Vagina (tissue), 2 donors: ENCODE measurements around the gene YAF2. TPM values are rescaled to one million over a fixed set of nuclear protein-coding genes. Genes with fewer than 3 reads are reported as not detected.

ENCODE experiments used
- DNase-seq, 2 donors: peaks; one replicate each; pipeline ENCODE4 v3.0.0-alpha.2; 2017; ENCODE audit errors: extremely low spot score in 2 of 2
- H3K27ac ChIP-seq: fragments of 200-600 bp; sonication (generic); one replicate; pipeline ENCODE4 v1.5.1; 2019
- H3K27me3 ChIP-seq: fragments of 200-600 bp; sonication (generic); one replicate; pipeline ENCODE4 v1.5.1; 2019
- H3K36me3 ChIP-seq, 2 donors: fragments of 200-600 bp; sonication (generic); one replicate each; pipeline ENCODE4 v1.5.1; 2017 to 2019
- H3K4me1 ChIP-seq: fragments of 200-600 bp; sonication (generic); one replicate; pipeline ENCODE4 v1.5.1; 2019
- H3K4me3 ChIP-seq, 2 donors: fragments of 200-600 bp; sonication (generic); 1 replicate in 1 of 2; 2 replicates in 1 of 2; pipeline ENCODE4 v1.5.1; 2016 to 2019
- H3K9me3 ChIP-seq: fragments of 200-600 bp; sonication (generic); one replicate; pipeline ENCODE4 v1.5.1; 2019
- POLR2A ChIP-seq, 2 donors: fragments of 450-650 bp; IDR thresholded peaks; one replicate each; pipeline ENCODE4 v1.6.1; 2017; ENCODE audit warnings: antibody characterized with exemption in 2 of 2, mild to moderate bottlenecking in 2 of 2, moderate library complexity in 2 of 2
- POLR2AphosphoS5 ChIP-seq, 2 donors: sonication (generic); formaldehyde crosslinking; IDR thresholded peaks; one replicate each; pipeline ENCODE4 v1.9.0; 2017; ENCODE audit warnings: antibody characterized with exemption in 2 of 2, mild to moderate bottlenecking in 2 of 2, low read depth in 1 of 2; ENCODE audit not compliant: insufficient read depth in 1 of 2
- intact Hi-C: fragments of 100-400 bp; cut with DNase I; formaldehyde crosslinking; loops from one replicate; pipeline ENCODE4 v1.15.1; 2023
- total RNA-seq: library from RNA; depleted of rRNA; stranded (reverse); fragments of >200 nt; gene quantifications from one replicate; pipeline ENCODE4 v1.2.3, GENCODE V29; 2016
- TF ChIP-seq, protein P1 (sequence below), 3 experiments: fragments of 450-650 bp in 2 of 3; fragments of 200-600 bp in 1 of 3; sonication (generic) in 1 of 3; IDR thresholded peaks; one replicate each; pipeline ENCODE4 v1.5.1; 2017 to 2019; ENCODE audit warnings: antibody characterized with exemption in 3 of 3, mild to moderate bottlenecking in 2 of 3, moderate library complexity in 2 of 3

YAF2 gene
- total RNA-seq, 1 donor from 2014 or later = 23.1 TPM

DNA sequence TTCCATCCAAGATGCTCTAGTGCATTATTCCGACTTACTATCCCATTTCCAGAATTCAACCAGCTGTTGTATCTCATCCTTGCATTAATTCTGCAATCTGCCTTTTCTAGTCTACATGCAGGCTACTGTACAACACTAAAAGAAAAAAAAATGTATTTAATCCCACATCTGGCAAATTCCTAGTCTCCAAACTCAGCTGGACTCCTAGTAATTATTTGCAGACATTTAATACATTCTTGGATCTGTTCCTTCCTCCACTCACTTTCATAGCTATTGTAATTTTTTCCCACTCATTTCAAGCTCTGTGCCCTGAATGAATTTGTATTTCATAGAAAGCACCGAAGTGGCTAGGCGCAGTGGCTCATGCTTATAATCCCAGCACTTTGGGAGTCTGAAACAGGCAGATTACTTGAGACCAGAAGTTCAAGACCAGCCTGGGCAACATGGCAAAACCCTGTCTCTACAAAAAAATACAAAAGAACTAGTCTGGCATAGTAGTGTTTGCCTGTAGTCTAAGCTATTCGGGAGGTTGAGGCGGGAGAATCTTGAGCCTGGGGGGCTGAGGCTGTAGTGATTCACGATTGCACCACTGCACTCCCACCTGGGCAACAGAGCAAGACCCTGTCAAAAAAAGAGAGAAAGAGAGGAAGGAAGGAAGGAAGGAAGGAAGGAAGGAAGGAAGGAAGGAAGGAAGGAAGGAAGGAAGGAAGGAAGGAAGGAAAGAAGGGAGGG is 39.5 kb upstream of the YAF2 start:
- no peak overlapping the region for H3K27ac ChIP-seq
- H3K4me1 ChIP-seq = no peaks in the 10 kb centered on the region
- DNase-seq = no peak
- no peak overlapping the region for H3K4me3 ChIP-seq
- TF ChIP-seq POLR2A (IDR thresholded peaks at IDR 0.05) = no peak
- no peak for TF ChIP-seq POLR2AphosphoS5 (IDR thresholded peaks at IDR 0.05; ENCODE audit: insufficient read depth in 1 of 2, low read depth in 1 of 2)
- TF ChIP-seq, protein P1, sequence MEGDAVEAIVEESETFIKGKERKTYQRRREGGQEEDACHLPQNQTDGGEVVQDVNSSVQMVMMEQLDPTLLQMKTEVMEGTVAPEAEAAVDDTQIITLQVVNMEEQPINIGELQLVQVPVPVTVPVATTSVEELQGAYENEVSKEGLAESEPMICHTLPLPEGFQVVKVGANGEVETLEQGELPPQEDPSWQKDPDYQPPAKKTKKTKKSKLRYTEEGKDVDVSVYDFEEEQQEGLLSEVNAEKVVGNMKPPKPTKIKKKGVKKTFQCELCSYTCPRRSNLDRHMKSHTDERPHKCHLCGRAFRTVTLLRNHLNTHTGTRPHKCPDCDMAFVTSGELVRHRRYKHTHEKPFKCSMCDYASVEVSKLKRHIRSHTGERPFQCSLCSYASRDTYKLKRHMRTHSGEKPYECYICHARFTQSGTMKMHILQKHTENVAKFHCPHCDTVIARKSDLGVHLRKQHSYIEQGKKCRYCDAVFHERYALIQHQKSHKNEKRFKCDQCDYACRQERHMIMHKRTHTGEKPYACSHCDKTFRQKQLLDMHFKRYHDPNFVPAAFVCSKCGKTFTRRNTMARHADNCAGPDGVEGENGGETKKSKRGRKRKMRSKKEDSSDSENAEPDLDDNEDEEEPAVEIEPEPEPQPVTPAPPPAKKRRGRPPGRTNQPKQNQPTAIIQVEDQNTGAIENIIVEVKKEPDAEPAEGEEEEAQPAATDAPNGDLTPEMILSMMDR (IDR thresholded peaks at IDR 0.05) = no peak
- no peaks in the 10 kb centered on the region for H3K9me3 ChIP-seq
- intact Hi-C loops = no loop called here
- no peaks in the 10 kb centered on the region for H3K36me3 ChIP-seq
- no peaks in the 10 kb centered on the region for H3K27me3 ChIP-seq

DNA sequence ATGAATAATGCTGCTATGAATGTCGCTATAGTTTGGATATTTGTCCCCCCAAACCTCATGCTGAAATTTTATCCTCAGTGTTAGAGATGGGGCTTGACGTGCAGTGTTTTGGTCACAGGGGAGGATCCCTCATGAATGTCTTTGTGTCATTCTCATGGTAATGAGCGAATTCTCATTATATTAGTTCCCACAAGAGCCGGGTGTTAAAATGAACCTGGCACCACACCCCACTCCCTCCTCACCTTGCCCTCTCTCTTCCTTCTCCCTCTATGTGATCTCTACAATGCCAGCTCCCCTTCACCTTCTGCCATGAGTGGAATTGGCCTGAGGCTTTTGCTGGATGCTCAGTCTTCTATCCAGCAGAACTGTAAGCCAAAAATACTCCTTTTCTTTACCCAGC is 37.5 kb upstream of the YAF2 start:
- H3K9me3 ChIP-seq = no peaks in the 10 kb centered on the region
- H3K4me1 ChIP-seq = no peaks in the 10 kb centered on the region
- no peak for DNase-seq
- H3K27ac ChIP-seq = no peak overlapping the region
- intact Hi-C loops = no loop called here
- no peak for TF ChIP-seq POLR2AphosphoS5 (IDR thresholded peaks at IDR 0.05; ENCODE audit: insufficient read depth in 1 of 2, low read depth in 1 of 2)
- no peak for TF ChIP-seq POLR2A (IDR thresholded peaks at IDR 0.05)
- TF ChIP-seq, protein P1 (IDR thresholded peaks at IDR 0.05) = no peak
- no peaks in the 10 kb centered on the region for H3K27me3 ChIP-seq
- H3K4me3 ChIP-seq = no peak overlapping the region
- H3K36me3 ChIP-seq = no peaks in the 10 kb centered on the region

DNA sequence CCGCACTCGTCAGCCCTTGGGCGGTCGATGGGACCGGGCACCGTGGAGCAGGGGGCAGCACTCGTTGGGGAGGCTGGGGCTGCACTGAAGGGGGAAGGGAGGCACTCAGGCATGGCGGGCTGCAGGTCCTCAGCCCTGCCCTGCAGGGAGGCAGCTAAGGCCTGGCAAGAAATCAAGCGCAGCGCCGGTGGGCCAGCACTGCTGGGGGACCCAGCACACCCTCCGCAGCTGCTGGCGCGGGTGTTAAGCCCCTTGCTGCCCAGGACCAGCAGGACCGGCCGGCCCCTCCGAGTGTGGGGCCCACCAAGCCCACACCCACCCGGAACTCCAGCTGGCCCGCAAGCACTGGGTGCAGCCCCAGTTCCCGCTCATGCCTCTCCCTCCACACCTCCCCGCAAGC is 35.7 kb upstream of the YAF2 start:
- intact Hi-C loops = no loop called here
- no peak overlapping the region for H3K27ac ChIP-seq
- no peak for TF ChIP-seq POLR2A (IDR thresholded peaks at IDR 0.05)
- H3K36me3 ChIP-seq = no peaks in the 10 kb centered on the region
- H3K4me3 ChIP-seq = no peak overlapping the region
- no peaks in the 10 kb centered on the region for H3K9me3 ChIP-seq
- DNase-seq = no peak
- H3K4me1 ChIP-seq = no peaks in the 10 kb centered on the region
- H3K27me3 ChIP-seq = no peaks in the 10 kb centered on the region

DNA sequence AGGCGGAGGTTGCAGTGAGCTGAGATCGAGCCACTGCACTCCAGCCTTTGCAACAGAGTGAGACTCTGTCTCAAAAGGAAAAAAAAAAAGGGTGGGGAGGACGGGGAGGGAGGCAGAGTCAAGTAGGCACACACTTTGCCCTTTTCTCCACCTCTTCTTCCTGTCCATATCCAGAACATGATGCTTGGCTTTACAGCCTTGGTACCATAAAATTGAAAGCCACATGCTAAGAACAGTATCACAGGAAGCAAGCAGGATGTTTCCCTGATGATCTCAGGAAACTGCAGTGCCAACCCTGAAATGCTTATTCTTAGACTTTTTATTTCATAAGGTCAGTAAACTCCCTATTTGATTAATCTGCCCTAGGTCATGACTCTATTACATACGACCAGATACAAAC is 32.5 kb upstream of the YAF2 start:
- Histone ChIP-seq H3K36me3 (no peaks in the 10 kb centered on the region), H3K27ac (no peak overlapping the region), H3K4me3 (no peak overlapping the region), H3K27me3 (no peaks in the 10 kb centered on the region), H3K9me3 (no peaks in the 10 kb centered on the region), H3K4me1 (no peaks in the 10 kb centered on the region)
- no peak for TF ChIP-seq POLR2A (IDR thresholded peaks at IDR 0.05)
- TF ChIP-seq, protein P1 (IDR thresholded peaks at IDR 0.05) = no peak
- no peak for TF ChIP-seq POLR2AphosphoS5 (IDR thresholded peaks at IDR 0.05; ENCODE audit: insufficient read depth in 1 of 2, low read depth in 1 of 2)
- no peak for DNase-seq
- intact Hi-C loops = no loop called here

DNA sequence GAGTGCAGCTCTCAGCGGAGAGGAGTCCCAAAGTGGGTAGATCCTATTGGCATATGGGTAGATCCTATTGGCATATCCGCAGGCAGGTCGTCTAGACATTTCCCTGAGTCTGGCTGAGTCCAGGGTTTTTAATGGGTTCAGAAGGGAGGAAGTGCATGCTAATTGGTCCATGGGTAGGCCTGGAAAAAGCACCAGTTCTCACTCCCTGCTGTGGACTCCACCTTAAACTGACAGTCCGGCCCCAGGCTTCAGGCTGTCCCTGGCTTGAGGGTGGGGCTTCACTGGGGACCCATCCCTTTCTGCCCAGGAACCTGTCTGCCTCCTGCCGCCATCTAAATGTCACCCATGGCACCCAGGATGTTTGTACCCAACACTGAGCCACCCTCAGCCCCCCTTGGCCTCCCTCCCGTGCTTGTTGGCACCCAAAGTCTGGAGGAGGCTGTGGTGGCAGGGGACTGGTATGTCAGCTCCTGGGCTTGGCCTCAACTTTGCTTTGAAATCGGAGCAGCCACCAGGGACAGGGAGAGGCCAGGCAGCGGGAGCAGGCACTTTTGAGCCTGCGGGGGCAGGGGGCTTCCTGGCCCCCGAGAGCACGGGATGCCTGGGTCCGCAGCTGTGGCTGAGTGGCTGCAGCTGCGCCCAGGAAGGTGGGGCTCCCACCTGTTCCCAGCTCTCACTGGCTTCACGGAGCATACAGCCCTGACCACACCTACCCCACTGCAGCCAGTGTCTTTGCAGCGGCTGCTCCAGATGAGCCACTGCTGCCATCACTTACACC is 29.6 kb upstream of the YAF2 start:
- Histone ChIP-seq H3K4me1 (no peaks in the 10 kb centered on the region), H3K27me3 (no peaks in the 10 kb centered on the region), H3K9me3 (no peaks in the 10 kb centered on the region), H3K27ac (no peak overlapping the region), H3K36me3 (no peaks in the 10 kb centered on the region), H3K4me3 (no peak overlapping the region)
- intact Hi-C loops = no loop called here
- no peak for DNase-seq
- TF ChIP-seq, protein P1 (IDR thresholded peaks at IDR 0.05) = no peak
- TF ChIP-seq POLR2AphosphoS5 (IDR thresholded peaks at IDR 0.05; ENCODE audit: insufficient read depth in 1 of 2, low read depth in 1 of 2) = no peak
- TF ChIP-seq POLR2A (IDR thresholded peaks at IDR 0.05) = no peak
